Anterior cingulate cortex (tissue), 58 donors: ENCODE measurements around the gene RFC1.
"Not testable (repeated sequence)": the region's sequence is repeated elsewhere in the genome, so short reads cannot be mapped to it uniquely, and the experiment has no call there.

Experiments
- DNase-seq, 58 donors: peaks; one replicate each; lab custom pipeline; 2025; lab: John Stamatoyannopoulos, UW

RFC1 gene

GRCh38 chr4:39360611-39361010 lies 5.6 kb downstream of the RFC1 start:
- DNase-seq = not testable (repeated sequence)

- no peak for DNase-seq
Measured at GRCh38 chr4:39357002-39357401, 9.2 kb downstream of the RFC1 start.

- DNase-seq = no peak
Measured at GRCh38 chr4:39354254-39354552, 12.0 kb downstream of the RFC1 start.

GRCh38 chr4:39353478-39354253 lies 12.5 kb downstream of the RFC1 start:
- no peak for DNase-seq

GRCh38 chr4:39353149-39353477 lies 13.0 kb downstream of the RFC1 start:
- not testable (repeated sequence) for DNase-seq

DNA sequence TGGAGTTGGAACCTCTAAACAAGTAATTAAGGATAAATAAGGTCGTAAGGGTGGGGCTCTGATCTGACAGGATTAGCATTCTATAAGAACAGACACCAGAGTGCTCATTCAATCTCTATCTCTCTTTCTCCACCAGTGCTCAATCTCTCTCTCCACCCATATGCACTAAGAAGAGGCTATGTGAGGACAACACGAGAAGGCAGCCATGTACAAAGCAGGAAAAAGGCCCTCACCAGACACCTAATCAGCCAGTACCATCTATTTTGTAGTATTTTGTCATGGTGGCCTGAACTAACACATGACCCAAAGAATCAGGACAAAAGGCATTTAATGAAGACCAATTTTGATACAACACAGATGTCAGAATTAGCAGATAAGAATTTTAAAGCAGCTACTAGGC lies 16.8 kb downstream of the RFC1 start:
- no peak for DNase-seq

DNA sequence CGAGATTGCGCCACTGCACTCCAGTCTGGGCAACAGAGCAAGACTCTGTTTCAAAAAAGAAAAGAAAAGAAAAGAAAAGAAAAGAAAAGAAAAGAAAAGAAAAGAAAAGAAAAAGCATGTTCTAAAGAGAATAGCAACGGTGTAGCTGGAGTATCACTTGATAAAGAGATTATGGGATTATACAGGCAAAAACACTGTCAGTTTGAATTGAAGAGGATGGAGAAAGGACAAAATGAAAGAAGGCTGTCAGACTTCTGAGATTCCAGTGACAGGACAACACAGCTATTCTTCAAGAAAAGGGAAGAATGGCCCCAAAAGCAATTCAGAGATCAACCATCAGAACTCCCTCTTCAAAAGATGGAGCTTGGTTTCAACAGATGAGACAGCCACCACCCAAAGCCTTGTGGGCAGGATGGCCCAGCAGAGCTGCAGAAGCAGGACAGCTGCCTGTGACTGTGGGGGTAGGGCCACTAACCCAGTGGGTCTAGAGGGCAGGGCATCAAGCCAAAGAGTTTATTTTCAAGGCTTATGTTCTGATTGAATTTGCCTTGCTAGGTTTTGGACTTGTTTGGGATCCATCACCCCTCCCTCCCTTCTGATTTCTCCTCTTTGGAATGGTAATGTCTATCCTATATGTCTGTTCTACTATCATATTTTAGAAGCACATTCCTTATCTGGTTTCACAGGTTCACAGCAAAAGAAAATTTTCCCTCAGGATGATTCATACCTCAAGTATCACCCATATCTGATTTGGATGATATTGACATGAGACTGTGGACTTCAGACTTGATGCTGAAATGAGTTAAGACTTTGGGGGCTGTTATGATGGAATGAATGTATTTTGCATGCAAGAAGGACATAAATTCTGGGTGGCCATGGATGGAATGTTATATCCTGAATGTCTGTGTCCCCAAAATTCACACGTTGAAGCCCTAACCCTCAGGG lies 17.5 kb downstream of the RFC1 start:
- no peak for DNase-seq

GRCh38 chr4:39346856-39347519 lies 19.2 kb downstream of the RFC1 start:
- no peak for DNase-seq

- no peak for DNase-seq
Measured at GRCh38 chr4:39342731-39343130, 23.4 kb downstream of the RFC1 start.

DNA sequence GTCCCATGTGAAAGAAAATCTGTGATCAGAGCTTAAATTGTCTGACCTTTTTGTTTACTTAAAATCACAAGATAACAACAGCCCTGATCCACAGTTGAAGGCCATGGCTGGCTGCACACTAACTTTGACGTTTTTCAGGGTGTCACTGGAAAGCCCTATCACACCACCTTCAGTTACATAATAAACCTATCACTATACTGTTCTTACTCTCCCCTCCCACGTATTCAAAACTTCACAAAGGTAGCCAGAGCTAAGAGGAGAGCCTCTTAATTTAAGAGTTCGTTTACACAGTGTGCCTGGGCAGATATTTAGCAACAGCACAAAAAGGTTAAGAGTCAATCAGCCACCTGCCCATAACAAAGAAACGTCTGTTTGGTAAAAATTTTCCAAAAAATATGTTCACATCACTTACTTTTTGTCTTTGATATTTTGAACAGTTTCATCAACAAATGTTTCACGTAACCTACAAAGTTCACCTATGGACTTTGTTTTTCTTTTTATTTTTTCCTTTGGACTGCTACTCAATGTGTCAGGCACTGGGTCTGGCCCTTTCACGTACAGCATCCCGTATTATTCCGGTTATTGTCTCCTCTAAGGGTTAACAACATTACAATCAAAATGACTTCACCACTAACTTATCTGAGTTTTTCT lies 25.0 kb downstream of the RFC1 start:
- DNase-seq = no peak

DNA sequence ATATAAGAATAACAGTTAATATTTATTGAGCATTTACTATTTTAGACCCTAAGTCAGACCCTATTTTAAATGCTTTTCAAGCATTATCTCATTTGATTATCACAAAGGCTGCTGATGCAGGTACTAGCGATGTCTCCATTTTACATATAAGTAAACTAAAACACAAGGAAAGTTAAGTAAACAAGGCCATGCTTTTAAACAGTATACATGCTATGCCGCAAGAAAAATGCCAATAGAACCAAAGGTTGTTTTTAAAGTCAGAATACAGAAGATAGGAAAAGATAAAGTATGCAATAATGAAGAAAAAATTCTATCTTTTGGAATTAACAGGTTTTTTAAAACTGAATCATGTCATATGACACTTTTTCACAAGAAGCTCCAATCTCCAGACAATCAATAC lies 26.2 kb downstream of the RFC1 start:
- DNase-seq = no peak

- DNase-seq = no peak
Measured at GRCh38 chr4:39337841-39338240, 28.3 kb downstream of the RFC1 start.

- DNase-seq = no peak
Measured at GRCh38 chr4:39335566-39335965, 30.6 kb downstream of the RFC1 start.

DNA sequence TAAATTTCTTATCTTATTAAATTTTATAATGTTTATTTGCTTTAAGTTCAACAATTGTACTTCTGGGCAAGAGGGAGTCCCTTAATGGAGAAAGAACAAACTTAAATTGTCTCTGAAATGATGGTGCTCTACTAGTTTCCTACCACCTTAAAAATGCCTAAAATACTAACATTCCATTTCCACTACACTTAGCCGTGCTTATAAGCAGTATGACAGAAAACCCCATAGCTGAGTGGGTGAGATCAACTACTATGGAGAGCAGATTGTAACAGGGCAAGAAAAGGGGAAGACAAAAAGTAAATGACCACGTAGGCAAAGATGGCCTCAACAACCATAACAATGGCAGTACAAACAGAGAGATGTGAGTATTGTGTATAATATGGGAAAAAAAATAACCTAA lies 35.0 kb downstream of the RFC1 start:
- no peak for DNase-seq

- DNase-seq = no peak
Measured at GRCh38 chr4:39330353-39330752, 35.8 kb downstream of the RFC1 start.

DNA sequence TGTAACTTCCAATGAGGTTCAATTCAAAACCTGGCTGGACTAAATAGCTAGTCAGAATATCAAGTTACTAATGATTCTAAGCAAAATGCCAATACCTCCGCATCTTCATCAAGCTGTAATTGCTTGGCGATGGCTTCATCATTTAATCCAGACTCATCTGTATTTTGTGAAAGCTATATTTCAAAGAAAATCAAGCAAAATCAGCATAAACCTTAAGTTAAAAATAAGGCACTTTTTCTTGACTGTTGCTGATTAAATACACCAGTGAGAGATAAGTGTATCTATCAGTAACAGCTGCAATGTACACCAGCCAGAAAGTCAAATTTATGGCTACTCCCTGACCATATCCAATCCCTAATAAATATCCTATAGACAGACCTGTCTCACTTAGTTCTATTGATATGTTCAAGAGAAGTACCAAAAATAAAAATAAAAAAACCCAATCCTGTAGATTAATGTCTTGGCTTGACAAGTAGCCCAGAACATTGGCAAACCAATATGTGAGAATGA lies 39.6 kb downstream of the RFC1 start:
- no peak for DNase-seq

DNA sequence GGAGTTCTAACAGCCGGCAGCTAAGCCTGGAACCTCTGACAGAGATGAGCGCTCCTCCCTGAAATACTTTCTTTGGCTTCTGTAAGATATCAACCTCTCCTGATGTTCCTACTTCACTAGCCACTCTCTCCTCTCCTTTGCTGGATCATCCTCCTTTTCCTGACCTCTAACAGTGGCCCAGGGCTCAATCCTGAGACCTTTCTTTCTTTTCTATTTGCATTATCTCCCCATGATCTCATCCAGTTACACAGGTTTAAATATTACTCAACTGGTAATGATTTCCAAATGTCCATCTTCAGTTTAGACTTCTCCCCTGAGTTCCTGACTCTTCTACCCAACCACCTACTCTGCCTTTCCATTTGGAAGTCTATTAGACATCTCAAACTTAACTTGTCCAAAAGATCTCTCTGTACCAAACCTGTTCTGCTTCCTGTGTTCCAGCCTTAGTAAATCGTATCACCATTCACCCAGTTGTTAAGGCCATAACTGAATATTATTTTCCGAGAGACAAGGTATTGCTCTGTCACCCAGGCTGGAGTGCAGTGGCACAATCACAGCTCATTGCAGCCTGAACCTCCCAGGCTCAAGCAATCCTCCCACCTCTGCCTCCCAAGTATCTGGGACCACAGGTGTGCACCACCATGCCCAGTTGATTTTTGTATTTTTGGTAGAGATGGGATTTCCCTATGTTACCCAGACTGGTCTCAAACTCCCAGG lies 41.1 kb downstream of the RFC1 start:
- no peak for DNase-seq

GRCh38 chr4:39324446-39324845 lies 41.7 kb downstream of the RFC1 start:
- DNase-seq = peak in 1 of 58 donors; percentile 36

DNA sequence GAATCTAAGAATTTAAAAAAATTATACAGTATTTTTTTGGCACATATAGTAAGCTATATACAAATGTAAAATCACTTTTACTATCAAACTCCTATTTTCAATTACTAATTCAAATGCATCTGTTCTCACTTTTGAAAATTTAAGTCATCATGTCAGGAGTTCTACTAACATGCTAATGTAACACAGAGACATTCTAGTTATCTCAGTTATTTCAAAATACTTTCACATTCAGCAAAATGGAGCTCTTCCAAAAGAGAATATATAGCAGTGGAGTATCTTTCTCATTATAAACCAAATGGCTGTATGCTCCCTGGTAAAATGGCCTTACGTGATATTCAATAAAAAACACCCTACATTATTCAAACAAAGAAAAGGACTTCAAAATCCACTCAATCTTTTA lies 42.3 kb downstream of the RFC1 start:
- DNase-seq = no peak
